T-cell (primary cell): Measurements from ENCODE around the gene TAOK1. TPM values are rescaled to one million over a fixed set of nuclear protein-coding genes. Genes with fewer than 3 reads are reported as not detected.

Experiments used
- ATAC-seq, 4 experiments: fragments of 200-7000 bp in 3 of 4; fragments of 150-1000 bp in 1 of 4; cut with Tn5 transposase; replicated peaks in 1 of 4; 1 replicate in 3 of 4; 2 replicates in 1 of 4; pipeline ENCODE4 v1.10.0; 2021; ENCODE audit warnings: moderate library complexity in 3 of 4, mild to moderate bottlenecking in 2 of 4, moderate number of reproducible peaks in 1 of 4
- CTCF ChIA-PET, 2 donors: fragments of 300-600 bp; sonication (Branson Sonifier 250); formaldehyde crosslinking; loops; one replicate each; lab custom pipeline; 2022; ENCODE audit warnings: antibody characterized with exemption in 2 of 2; lab: Charles Lee
- POLR2A ChIA-PET, 2 donors: fragments of 300-600 bp; sonication (Branson Sonifier 250); formaldehyde crosslinking; loops; one replicate each; lab custom pipeline; 2022; ENCODE audit warnings: antibody characterized with exemption in 2 of 2; lab: Charles Lee
- DNase-seq, 35 experiments: peaks; one replicate each; pipeline versions ENCODE4 v3.0.0 to v3.0.0-alpha.2; 2013 to 2023
- H3K27ac ChIP-seq: one replicate; pipeline ENCODE4 v1.5.1; 2013; ENCODE audit warnings: low read length
- H3K27me3 ChIP-seq, 2 experiments: replicated peaks in 1 of 2; 1 replicate in 1 of 2; 2 replicates in 1 of 2; pipeline versions ENCODE4 v1.6.1 to v1.7.0; 2013; ENCODE audit warnings: low read length in 1 of 2, mixed read lengths in 1 of 2; ENCODE audit not compliant: control insufficient read depth in 2 of 2, insufficient read depth in 2 of 2; ENCODE audit errors: extremely low read depth in 1 of 2
- H3K36me3 ChIP-seq, 2 donors: 1 replicate in 1 of 2; 2 replicates in 1 of 2; pipeline versions ENCODE4 v1.6.1 to v1.7.0; 2013; ENCODE audit warnings: low read length in 1 of 2; ENCODE audit not compliant: control insufficient read depth in 2 of 2, insufficient read depth in 1 of 2; ENCODE audit errors: extremely low read depth in 1 of 2
- H3K4me1 ChIP-seq, 2 experiments: 1 replicate in 1 of 2; 2 replicates in 1 of 2; pipeline versions ENCODE4 v1.6.1 to v1.7.0; 2013; ENCODE audit warnings: low read length in 2 of 2, mixed read lengths in 1 of 2; ENCODE audit not compliant: insufficient read depth in 2 of 2, control insufficient read depth in 1 of 2; ENCODE audit errors: extremely low read depth in 1 of 2
- H3K4me3 ChIP-seq, 2 donors: 1 replicate in 1 of 2; 2 replicates in 1 of 2; pipeline versions ENCODE4 v1.5.1 to v1.7.0; 2013; ENCODE audit warnings: mild to moderate bottlenecking in 2 of 2, low read length in 1 of 2, moderate library complexity in 1 of 2; ENCODE audit not compliant: control insufficient read depth in 1 of 2; ENCODE audit errors: extremely low read depth in 1 of 2
- H3K9me3 ChIP-seq: 2 replicates; pipeline ENCODE4 v1.7.0; 2013
- H3K27ac Mint-ChIP-seq, 2 donors: one replicate each; pipeline ENCODE4 v1.8.0; 2020 to 2021; ENCODE audit warnings: mild to moderate bottlenecking in 2 of 2, mixed read lengths in 2 of 2
- H3K27me3 Mint-ChIP-seq, 2 donors: one replicate each; pipeline ENCODE4 v1.8.0; 2021 to 2022; ENCODE audit warnings: mixed read lengths in 2 of 2
- H3K36me3 Mint-ChIP-seq: one replicate; pipeline ENCODE4 v1.8.0; 2021; ENCODE audit warnings: mixed read lengths
- H3K4me1 Mint-ChIP-seq, 3 donors: one replicate each; pipeline ENCODE4 v1.8.0; 2020 to 2022; ENCODE audit warnings: mixed read lengths in 3 of 3, mild to moderate bottlenecking in 1 of 3
- H3K4me3 Mint-ChIP-seq, 3 donors: one replicate each; pipeline ENCODE4 v1.8.0; 2020 to 2022; ENCODE audit warnings: mild to moderate bottlenecking in 3 of 3, mixed read lengths in 3 of 3, moderate library complexity in 3 of 3
- H3K9me3 Mint-ChIP-seq, 3 donors: one replicate each; pipeline ENCODE4 v1.8.0; 2020 to 2022; ENCODE audit warnings: mixed read lengths in 3 of 3
- WGBS: methylation state at CpG from one replicate; pipeline ENCODE4 v1.1.5; 2013; ENCODE audit warnings: missing lambda C conversion rate; ENCODE audit not compliant: insufficient coverage; 5-methylcytosine and 5-hydroxymethylcytosine counted together
- total RNA-seq, 35 experiments: library from RNA in 6 of 35; stranded (reverse) in 6 of 35; fragments of 120-200 nt in 1 of 35; gene quantifications; one replicate each; pipeline versions ENCODE4 v1.2.1 to v1.2.4 and lab custom pipeline; 2013 to 2026

Gene TAOK1
- total RNA-seq, 5 donors from 2014 or later (not counting 1 experiment from before 2014, with no cell fraction given): 57.7 to 63.4 (median 61.7) TPM

DNA sequence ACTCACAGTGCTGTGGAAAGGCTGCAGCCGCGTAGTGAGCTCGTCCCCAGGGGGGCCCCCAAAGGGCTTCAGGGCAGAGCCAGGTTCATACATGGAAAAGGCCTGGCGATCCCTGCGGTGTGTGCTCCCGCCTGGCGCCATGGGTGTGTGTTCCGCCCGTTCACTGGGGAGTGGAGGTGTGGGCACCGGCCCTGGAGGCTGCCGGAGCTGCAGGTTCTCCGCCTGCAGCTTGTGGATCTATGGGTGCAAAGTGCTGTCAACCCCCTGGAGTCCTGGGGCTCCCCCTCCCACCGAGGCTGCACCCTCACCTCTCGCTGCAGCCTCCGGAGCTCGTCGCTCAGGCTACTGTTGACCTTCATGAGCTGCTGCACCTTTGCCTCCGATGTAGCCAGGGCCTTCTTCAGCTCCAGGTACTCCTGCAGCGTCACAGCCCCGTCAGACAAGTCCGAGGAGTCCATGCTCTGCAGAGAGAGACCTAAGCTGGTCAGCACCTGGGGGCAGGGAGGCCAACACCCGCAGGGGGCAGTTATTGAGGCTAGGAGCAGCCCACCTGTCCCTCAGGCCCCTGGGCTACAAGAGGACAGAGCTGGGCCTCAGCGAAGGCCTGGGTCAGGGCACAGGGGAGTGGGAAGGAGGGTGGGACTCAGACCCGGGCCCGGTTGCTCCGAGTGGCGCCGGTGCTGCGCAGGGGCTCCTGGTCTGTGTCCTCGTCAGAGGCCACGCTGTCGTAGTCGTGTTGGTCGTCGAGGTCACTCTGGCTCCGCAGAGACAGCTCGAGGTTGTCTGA, 186.2 kb downstream of the TAOK1 start:
- peaks cover 32 to 74% of the 10 kb centered on the region in 2 donors for H3K36me3 ChIP-seq
- H3K4me1 ChIP-seq: peaks cover 0 to 25% of the 10 kb centered on the region in 2 experiments
- H3K27me3 ChIP-seq: no peaks in the 10 kb centered on the region
- peaks cover 7 to 10% (median 9%) of the 10 kb centered on the region in 3 donors for H3K4me1 Mint-ChIP-seq
- ChIA-PET POLR2A (no interaction called here), CTCF (no interaction called here)
- no peak overlapping the region for H3K27ac Mint-ChIP-seq
- H3K9me3 ChIP-seq: no peaks in the 10 kb centered on the region
- ATAC-seq (no peak), DNase-seq (no peak)
- peaks cover 15% of the 10 kb centered on the region for H3K36me3 Mint-ChIP-seq
- no peak overlapping the region for H3K27ac ChIP-seq
- H3K4me3 ChIP-seq: no peak overlapping the region
- H3K9me3 Mint-ChIP-seq: no peaks in the 10 kb centered on the region
- 95% methylated on average over 21 of the region's 37 CpGs for WGBS
- no peak overlapping the region for H3K4me3 Mint-ChIP-seq
- no peaks in the 10 kb centered on the region for H3K27me3 Mint-ChIP-seq

DNA sequence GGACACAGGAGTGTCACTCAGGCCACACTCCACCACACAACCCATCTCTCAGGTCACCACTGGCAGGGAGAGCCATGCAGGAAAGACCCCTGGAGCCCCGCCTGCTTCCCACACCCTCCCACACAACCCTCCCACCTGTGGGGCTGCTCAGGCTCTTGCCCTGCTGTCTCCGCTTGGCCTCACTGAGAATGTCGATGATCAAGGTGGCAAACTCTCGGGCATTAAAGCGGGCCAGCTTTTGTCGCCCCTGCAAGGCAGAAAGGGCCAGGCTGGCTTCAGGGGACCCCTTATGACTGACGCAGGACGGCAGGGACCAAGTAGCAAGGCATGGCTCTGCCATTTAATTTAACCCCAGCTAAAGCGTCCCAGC, 186.8 kb downstream of the TAOK1 start:
- Mint-ChIP-seq H3K36me3 (peaks cover 15% of the 10 kb centered on the region), H3K27ac (no peak overlapping the region), H3K9me3 (no peaks in the 10 kb centered on the region), H3K4me3 (no peak overlapping the region), H3K27me3 (no peaks in the 10 kb centered on the region), H3K4me1 (peaks cover 7 to 10% (median 9%) of the 10 kb centered on the region in 3 donors)
- peaks cover 35 to 77% of the 10 kb centered on the region in 2 donors for H3K36me3 ChIP-seq
- DNase-seq (no peak), ATAC-seq (no peak)
- H3K27me3 ChIP-seq: no peaks in the 10 kb centered on the region
- WGBS: 100% methylated on average over 8 of the region's 9 CpGs
- no peaks in the 10 kb centered on the region for H3K9me3 ChIP-seq
- CTCF ChIA-PET: no interaction called here
- H3K4me1 ChIP-seq: peaks cover 0 to 25% of the 10 kb centered on the region in 2 experiments
- H3K4me3 ChIP-seq: no peak overlapping the region
- POLR2A ChIA-PET: no interaction called here
- no peak overlapping the region for H3K27ac ChIP-seq

DNA sequence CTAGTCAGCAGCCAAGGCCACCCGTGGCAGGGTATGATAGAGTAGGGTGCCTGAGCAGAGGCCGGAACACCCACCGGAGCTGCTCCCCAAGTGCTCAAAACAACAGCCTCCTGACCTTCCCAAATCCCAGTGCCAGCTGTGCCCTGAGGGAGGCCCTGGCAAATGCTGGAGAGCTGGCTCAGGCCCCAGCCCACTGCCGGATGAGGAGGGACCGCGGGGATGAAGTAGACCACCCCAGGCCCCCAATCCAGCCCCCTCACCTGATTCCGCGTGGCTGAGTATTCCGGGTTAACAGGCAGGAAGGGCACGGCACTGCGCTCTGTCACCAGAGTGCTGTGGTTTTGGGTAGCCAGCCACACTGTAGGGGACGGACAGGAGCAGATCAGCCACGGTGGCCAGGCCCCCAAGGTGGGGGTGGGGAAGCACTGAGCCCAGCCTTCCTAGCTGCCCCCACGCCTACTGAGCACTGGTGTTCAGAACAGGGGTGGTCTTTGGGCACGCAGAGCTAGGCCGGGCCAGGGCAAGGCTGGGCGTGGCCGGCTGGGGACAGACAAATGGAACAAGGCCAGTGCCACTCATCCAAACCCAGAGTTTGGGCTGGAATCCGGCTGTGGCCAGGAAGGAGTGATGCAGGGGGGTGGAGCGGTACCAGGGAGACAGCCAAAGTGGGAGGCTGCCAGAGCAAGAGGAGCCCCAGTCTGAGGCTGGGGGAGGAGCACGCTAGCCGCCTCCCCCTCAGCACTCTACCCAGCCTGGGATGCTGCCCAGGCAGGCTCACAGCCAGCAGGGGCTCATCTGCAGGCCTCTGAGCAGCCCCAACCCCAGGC, 187.4 kb downstream of the TAOK1 start:
- H3K9me3 Mint-ChIP-seq: no peaks in the 10 kb centered on the region
- H3K27me3 ChIP-seq: no peaks in the 10 kb centered on the region
- ATAC-seq (no peak), DNase-seq (no peak)
- 88% methylated on average over 15 of the region's 22 CpGs for WGBS
- peaks cover 37 to 81% of the 10 kb centered on the region in 2 donors for H3K36me3 ChIP-seq
- H3K9me3 ChIP-seq: no peaks in the 10 kb centered on the region
- CTCF ChIA-PET: interaction anchor here in 1 of 2 donors (0.7 to 2.4 kb wide), 2 partner anchors 19 to 40 kb away, joined by 3 to 5 read pairs; no protein-coding TSS in a partner anchor
- no peak overlapping the region for H3K4me3 Mint-ChIP-seq
- H3K36me3 Mint-ChIP-seq: peaks cover 18% of the 10 kb centered on the region
- no peak overlapping the region for H3K27ac Mint-ChIP-seq
- H3K4me3 ChIP-seq: no peak overlapping the region
- H3K4me1 ChIP-seq: peaks cover 0 to 19% of the 10 kb centered on the region in 2 experiments
- no peaks in the 10 kb centered on the region for H3K27me3 Mint-ChIP-seq
- peaks cover 7 to 12% (median 10%) of the 10 kb centered on the region in 3 donors for H3K4me1 Mint-ChIP-seq
- H3K27ac ChIP-seq: no peak overlapping the region
- POLR2A ChIA-PET: no interaction called here

DNA sequence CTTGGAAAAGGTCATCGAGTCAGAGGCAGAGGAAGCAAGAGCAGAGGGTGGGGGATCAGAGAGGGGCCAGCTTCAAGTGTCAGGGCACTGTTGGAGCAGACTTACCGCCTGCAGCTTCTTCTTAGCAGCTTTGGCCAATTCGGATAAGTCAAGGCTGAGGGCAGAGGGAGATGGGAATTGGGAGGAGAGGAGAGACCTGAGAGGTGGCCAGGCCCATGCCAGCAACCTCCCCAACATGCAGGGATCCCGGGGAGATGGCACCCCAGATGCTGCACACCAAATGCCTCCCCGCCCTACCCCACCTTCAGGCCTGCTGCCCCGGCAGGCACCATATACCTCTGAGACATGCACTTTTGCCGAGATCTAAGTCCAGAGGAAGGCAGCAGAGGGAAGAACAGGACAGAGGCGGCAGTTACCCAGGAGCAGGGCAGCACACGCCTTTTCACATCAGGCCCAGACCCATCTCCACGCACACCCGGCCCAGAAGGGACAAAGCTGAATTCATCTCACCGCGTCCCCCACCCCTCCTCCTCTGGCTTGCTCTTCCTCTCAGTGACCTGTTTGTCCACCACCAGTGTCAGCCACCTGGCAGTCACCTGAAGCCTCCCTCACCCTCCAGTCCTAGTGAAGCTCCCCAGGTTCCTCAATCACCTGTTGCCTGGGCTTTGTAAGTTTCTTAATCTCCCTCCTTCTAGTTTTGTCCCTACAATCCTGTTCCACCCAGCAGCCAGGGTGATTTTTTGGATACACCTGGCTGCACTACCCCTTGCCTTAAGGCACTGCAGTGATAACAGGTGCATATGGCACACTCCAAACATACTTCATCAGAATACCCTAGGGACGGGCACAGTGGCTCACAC, 188.7 kb downstream of the TAOK1 start:
- peaks cover 42 to 83% of the 10 kb centered on the region in 2 donors for H3K36me3 ChIP-seq
- Mint-ChIP-seq H3K27me3 (no peaks in the 10 kb centered on the region), H3K36me3 (peaks cover 18% of the 10 kb centered on the region), H3K4me3 (no peak overlapping the region), H3K9me3 (no peaks in the 10 kb centered on the region), H3K27ac (peak overlapping the region in 1 of 2 donors; percentile 55), H3K4me1 (peaks cover 11 to 13% (median 11%) of the 10 kb centered on the region in 3 donors)
- H3K4me3 ChIP-seq: no peak overlapping the region
- no peak overlapping the region for H3K27ac ChIP-seq
- WGBS: 98% methylated on average over 10 of the region's 14 CpGs
- no peaks in the 10 kb centered on the region for H3K9me3 ChIP-seq
- ChIA-PET POLR2A (interaction anchor here in 1 of 2 donors (0.6 kb wide), 1 partner anchor 72 kb away, joined by 5 read pairs; no protein-coding TSS in a partner anchor), CTCF (interaction anchor here in 1 of 2 donors (0.6 to 2.4 kb wide), 4 partner anchors 18 to 354 kb away, joined by 3 to 5 read pairs (median 3); no protein-coding TSS in a partner anchor)
- no peaks in the 10 kb centered on the region for H3K27me3 ChIP-seq
- ATAC-seq (no peak), DNase-seq (no peak)
- H3K4me1 ChIP-seq: peaks cover 0 to 16% of the 10 kb centered on the region in 2 experiments

DNA sequence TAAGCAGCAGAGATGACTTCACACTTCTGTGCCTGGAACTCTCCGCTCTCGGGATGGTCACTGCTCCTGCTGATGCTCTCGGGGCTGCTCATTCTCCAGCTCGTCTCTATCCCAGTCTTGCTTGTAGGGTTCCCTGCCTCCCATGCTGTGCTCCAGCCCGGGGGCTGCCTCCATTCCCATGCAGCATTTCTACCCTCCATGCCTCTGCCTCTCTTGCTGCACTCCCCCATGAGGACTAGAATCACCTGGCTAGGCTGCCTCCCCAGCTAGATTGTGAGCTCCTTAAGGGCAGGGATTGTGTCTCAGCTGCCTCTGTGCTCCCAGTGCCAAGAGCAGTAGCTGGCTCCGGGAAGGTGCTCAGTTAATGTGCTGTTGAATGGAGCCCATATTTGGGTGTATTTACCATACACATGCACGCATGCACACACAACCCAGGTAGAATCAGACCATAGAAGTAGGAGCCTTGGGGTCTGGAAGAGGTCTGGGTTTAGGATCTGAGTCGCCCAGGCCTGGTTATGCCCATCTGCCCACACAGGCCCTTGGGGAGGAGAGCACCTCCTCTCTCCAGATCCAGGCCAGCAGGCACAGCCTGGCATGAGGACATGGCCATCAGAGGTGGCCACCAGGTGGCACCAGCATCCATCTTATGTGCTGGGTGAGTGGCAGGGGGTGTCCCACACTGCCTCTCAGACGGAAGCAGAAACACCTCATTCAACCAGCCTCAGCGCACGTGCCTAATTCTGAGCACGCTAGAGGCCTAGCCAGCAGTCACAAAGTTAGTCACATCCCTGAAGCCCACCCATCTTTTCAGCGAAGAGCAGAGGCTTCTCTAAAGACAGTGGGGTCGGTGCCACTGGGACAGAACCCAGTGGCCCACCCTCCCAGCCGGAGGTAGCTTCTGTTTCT, 190.0 kb downstream of the TAOK1 start:
- Mint-ChIP-seq H3K27me3 (no peaks in the 10 kb centered on the region), H3K27ac (peak overlapping the region; percentile 84), H3K36me3 (peaks cover 18% of the 10 kb centered on the region), H3K9me3 (no peaks in the 10 kb centered on the region), H3K4me3 (no peak overlapping the region), H3K4me1 (peaks cover 20 to 24% (median 23%) of the 10 kb centered on the region in 3 donors)
- 61% methylated on average over 13 of the region's 15 CpGs for WGBS
- Histone ChIP-seq H3K4me3 (no peak overlapping the region), H3K4me1 (peaks cover 2 to 28% of the 10 kb centered on the region in 2 experiments), H3K9me3 (no peaks in the 10 kb centered on the region), H3K36me3 (peaks cover 36 to 72% of the 10 kb centered on the region in 2 donors), H3K27ac (peak overlapping the region; percentile 44), H3K27me3 (no peaks in the 10 kb centered on the region)
- peak; percentile 93 to 99 (median 98) for ATAC-seq
- CTCF ChIA-PET: interaction anchor here (0.6 to 2.4 kb wide), 18 partner anchors 11 to 703 kb away, joined by 3 to 14 read pairs (median 4); partner anchors contain the start of gene ANKRD13B (in 1 of the 2)
- DNase-seq: peak; percentile 78 to 95 (median 88)
- POLR2A ChIA-PET: interaction anchor here in 1 of 2 donors (0.6 to 0.7 kb wide), 2 partner anchors 37 to 744 kb away, joined by 3 to 8 read pairs; no protein-coding TSS in a partner anchor
